GM18861 (cell line): ENCODE results near the gene ZNF140.

Experiments used
- ATAC-seq: cut with Tn5 transposase; IDR thresholded peaks from one replicate; pipeline ENCODE4 v1.9.1; 2021; ENCODE audit not compliant: unreplicated experiment

Gene ZNF140

DNA sequence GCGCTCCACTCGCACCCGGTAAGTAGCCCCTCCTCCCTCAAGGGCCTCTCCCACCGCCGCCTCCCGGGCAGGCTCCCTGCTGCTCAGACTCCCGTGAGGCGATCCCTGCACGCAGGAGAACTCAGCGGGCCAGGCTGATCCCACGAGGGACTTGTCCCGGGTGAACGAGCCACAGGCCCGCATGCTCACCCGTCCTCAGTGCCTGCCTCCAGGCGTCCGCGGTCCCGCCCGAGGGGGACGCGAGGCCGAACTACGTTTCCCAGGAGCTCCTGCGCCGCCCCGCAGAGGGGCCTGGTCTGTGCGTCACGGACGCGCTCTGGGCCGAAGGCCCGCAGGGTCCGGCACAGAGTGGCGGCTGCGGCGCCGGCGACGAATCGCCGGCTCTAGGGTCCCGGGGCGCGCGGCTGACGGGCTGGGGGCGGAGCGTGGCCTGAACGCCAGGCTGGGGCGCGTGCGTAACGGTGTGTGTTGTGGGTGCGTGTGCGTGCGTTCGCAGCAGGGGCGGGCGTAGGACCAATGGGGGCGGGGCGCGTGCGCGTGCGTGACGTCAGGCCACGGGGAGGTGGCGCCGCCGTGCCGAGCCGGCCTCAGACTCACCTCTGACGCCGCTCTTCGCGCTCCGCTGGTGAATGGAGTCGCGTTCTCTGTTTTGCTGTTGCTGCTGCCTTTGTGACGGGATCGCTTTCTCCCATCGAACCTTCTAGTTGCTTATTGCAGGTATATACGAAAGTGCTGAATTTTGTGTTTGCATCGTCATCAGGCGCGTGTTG lies 49.5 kb downstream of the ZNF140 start, which contains the start of the genes ZNF10 and ZNF891:
ZNF10 (plus strand) TSS at position 590 of the 770 bp plus-strand sequence. CDS start 13,866 bp downstream, outside the sequence.
ZNF891 (minus strand) TSS at position 237 of the 770 bp plus-strand sequence. CDS start 8,356 bp downstream, outside the sequence.
- peak; percentile 90 for ATAC-seq

DNA sequence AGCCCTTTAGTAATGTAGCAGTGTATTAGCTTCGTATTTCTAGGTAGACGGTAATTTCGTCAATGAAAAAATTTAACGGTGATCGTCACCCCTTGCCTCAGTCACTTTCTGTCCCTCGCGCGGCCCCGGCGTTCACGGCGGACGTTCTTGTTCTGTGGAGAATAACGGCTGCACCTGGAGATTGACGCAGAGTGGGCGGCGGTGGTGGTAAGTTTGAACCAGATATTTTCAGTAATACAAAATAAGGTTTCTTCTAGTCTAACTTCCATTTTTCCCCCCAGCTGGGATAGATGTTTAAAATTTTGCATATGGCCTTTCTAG lies 50.0 kb downstream of the ZNF140 start:
- peak; percentile 2 for ATAC-seq

DNA sequence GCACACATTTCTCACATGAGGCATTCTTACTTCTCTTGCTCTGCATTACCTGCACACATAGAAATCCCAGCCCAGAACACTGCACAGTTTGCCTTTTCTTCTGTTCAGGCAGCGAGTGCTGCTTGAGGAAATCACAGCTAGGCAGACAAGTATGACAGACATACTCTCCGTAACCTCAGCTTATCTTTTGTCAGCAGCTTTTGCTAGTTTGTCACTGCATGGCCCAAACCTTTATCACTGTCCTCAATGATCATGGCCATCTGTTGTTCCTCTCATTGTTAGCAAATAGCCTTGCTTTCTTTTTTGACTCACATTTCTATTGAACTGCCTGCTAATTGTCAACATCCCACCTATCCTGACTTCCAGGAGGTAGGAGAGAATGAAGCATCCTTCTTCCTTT lies 55.0 kb downstream of the ZNF140 start:
- ATAC-seq = no peak

DNA sequence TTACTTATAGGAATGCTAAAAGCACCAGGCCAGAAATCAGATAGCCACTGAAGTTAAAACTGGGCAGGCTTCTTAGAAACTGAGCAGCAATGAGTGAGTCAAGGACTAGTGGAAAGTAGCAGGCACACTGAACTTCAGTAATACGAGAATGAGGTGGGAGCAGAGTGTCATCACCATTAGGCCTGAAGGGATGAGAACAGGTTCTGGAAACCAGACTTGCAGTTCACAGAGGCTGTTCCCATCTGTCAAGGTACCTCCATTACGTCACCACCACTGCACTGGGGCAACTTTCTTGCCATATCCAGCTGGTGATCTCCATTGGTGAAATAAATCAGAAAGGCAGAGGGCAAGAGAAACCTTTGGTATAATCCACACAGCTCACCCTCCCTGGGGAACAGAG lies 65.3 kb downstream of the ZNF140 start:
- ATAC-seq = no peak

DNA sequence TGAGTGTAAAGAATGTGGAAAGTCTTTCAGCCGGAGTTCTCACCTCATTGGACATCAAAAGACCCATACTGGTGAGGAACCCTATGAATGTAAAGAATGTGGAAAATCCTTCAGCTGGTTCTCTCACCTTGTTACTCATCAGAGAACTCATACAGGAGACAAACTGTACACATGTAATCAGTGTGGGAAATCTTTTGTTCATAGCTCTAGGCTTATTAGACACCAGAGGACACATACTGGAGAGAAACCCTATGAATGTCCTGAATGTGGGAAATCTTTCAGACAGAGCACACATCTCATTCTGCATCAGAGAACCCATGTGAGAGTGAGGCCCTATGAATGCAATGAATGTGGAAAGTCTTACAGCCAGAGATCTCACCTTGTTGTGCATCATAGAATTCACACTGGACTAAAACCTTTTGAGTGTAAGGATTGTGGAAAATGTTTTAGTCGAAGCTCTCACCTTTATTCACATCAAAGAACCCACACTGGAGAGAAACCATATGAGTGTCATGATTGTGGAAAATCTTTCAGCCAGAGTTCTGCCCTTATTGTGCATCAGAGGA lies 75.5 kb downstream of the ZNF140 start:
- ATAC-seq = no peak
